ENCODE results near the gene TMPRSS3.

Gene TMPRSS3

DNA sequence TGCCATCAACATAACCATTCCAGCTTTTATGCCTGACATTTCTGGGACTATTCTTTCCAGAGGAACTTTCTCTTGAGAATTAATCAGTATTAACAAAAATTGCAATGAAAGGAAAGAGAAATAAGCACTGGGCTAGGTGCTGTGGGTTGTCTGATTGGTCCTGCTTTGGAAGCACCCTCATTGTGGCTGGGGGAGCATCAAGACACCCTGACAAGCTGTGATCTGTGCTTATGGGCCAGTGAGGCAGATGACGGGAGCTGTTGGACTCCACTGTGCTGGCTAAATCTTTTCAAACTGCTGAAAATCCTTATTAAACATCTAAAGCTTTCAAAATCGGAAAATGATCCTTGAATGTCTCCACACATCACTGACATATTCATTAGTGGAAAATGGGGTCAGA, 27.8 kb upstream of the TMPRSS3 start:
- no peak overlapping the region for H3K4me3 ChIP-seq (ENCODE audit: low read depth, low read length)
- no peak for DNase-seq (ENCODE audit: low read depth)
- TF ChIP-seq, protein P1, sequence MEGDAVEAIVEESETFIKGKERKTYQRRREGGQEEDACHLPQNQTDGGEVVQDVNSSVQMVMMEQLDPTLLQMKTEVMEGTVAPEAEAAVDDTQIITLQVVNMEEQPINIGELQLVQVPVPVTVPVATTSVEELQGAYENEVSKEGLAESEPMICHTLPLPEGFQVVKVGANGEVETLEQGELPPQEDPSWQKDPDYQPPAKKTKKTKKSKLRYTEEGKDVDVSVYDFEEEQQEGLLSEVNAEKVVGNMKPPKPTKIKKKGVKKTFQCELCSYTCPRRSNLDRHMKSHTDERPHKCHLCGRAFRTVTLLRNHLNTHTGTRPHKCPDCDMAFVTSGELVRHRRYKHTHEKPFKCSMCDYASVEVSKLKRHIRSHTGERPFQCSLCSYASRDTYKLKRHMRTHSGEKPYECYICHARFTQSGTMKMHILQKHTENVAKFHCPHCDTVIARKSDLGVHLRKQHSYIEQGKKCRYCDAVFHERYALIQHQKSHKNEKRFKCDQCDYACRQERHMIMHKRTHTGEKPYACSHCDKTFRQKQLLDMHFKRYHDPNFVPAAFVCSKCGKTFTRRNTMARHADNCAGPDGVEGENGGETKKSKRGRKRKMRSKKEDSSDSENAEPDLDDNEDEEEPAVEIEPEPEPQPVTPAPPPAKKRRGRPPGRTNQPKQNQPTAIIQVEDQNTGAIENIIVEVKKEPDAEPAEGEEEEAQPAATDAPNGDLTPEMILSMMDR (IDR thresholded peaks at IDR 0.05; ENCODE audit: control insufficient read depth, extremely low read depth, insufficient read depth) = no peak

DNA sequence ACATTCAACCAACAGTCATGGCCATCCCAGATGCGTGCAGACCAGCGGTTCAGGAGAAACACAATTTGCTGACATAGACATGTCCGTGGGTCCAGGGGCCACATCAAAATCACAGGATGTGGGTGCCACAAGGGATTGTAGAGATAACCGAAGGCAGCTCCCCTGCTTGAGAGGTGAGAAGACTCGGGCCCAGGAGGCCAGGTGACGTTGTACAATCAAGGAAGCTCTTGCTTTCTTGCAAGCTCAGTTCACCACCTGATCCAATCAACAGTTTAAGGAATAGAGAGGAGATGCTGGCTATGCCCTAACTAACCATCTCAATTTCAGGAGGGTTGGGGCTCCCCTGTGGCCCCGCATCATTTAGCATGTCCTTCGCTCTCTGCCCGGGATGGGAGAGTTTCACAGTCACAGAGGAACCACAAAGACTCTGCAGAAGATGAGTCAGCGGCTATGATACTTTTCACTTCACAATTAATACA, 27.4 kb upstream of the TMPRSS3 start:
- no peak for DNase-seq (ENCODE audit: low read depth)
- H3K4me3 ChIP-seq (ENCODE audit: low read depth, low read length) = no peak overlapping the region
- TF ChIP-seq, protein P1 (IDR thresholded peaks at IDR 0.05; ENCODE audit: control insufficient read depth, extremely low read depth, insufficient read depth) = no peak

DNA sequence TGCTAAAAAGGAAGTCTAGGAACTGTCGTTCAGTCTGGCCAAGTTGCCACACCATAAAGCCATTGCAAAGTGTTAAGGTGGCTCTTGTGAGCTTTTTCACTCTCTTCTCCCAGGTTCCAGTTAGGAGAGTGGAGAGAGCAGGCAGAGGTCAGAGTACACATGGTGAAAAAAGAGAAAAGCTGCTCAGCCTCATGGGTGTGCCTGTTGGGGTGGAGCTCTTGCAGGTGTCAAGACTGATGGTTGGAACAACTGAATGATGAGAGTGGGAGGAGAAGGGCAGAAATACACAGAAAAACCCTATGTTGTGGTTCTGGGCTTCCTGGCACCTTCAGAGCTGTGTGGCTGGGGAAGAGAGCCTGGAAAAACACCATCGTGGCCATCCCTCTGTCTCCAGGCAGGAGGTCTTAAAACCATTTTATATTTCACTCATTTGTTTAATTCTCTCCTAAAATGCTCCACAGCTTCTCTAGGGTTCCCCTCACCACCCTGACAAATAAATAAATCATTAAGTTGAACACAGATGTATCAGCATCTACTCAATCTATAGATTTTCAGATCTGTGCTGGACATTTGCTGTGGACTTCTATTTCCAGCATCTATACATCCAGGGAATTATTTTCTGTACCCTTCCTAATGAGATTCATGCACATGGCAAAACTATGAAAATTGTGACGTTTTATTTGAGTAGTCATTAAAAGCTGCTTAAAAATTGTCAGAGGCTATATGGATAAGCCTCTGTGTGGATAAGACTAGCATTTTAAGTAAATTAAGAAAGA, 25.4 kb upstream of the TMPRSS3 start:
- no peak for DNase-seq (ENCODE audit: low read depth)
- TF ChIP-seq, protein P1 (IDR thresholded peaks at IDR 0.05; ENCODE audit: control insufficient read depth, extremely low read depth, insufficient read depth) = no peak
- H3K4me3 ChIP-seq (ENCODE audit: low read depth, low read length) = no peak overlapping the region

DNA sequence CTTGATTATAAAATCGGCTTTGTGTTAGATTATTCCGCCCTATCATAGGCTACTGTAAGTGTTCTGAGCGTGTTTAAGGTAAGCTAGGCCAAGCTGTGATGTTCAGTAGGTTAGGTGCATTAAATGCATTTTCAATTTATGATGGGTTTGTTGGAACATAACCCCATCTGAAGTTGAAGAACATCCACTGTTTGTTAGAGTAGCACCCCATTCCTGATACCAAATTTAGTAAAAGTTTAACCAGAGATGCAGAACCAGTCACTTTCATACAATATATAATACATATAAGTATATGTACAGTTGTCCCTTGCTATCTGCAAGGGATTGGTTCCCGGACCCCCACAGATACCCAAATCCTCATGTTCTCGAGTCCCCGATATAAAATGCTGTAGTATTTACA, 24.0 kb upstream of the TMPRSS3 start:
- H3K4me3 ChIP-seq (ENCODE audit: low read depth, low read length) = no peak overlapping the region
- TF ChIP-seq, protein P1 (IDR thresholded peaks at IDR 0.05; ENCODE audit: control insufficient read depth, extremely low read depth, insufficient read depth) = no peak
- no peak for DNase-seq (ENCODE audit: low read depth)

DNA sequence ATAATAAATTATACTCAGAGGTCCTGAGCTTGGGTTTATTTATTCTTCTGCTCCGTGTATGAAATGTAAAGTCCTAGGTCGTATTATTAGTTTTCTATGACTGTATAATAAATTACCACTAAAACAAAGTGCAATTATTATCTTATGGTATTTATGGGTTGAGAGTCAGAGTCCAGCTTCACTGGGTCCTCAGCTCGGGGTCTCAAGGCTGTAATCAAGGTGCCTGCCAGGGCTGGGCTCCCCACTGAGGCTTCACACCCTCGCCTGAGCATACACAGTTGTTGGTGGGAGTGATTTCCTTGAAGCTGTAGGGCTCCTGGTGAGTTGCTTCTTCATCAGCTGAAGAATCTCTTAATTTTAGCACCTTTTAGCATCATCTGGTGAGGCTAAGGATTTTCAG, 23.0 kb upstream of the TMPRSS3 start:
- TF ChIP-seq, protein P1 (IDR thresholded peaks at IDR 0.05; ENCODE audit: control insufficient read depth, extremely low read depth, insufficient read depth) = no peak
- DNase-seq (ENCODE audit: low read depth) = no peak

DNA sequence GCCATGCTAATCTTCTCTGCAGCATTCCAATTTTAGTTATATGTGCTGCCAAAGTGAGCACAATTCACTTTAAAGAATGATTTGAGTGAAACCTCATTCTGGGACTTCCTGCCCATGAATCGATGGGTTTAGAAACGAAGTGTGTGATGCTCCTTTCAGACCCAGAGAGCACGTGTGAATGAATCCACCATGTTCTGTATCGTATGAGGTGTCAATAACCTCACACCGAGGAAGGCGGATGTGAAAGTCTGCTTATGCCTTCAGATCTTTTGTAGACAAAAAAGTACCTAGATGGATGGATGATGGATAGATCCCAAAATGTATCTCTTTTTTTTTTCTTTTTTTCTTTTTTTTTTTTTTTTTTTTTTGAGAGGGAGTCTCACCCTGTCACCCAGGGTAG, 21.7 kb upstream of the TMPRSS3 start:
- no peak overlapping the region for H3K4me3 ChIP-seq (ENCODE audit: low read depth, low read length)
- TF ChIP-seq, protein P1 (IDR thresholded peaks at IDR 0.05; ENCODE audit: control insufficient read depth, extremely low read depth, insufficient read depth) = no peak

More for the DNA sequence above, 23.0 kb upstream of the TMPRSS3 start:
- no peak overlapping the region for H3K4me3 ChIP-seq (ENCODE audit: low read depth, low read length)

More for the DNA sequence above, 21.7 kb upstream of the TMPRSS3 start:
- DNase-seq (ENCODE audit: low read depth) = no peak

Data from LNCaP clone FGC (cell line).